CD14-positive monocyte (primary cell): ENCODE results near the gene TMEM86A. TPM values are rescaled to one million over a fixed set of nuclear protein-coding genes. Genes with fewer than 3 reads are reported as not detected.
A peak's percentile ranks its signal among the peaks of the same experiment; 100 is the strongest.

Experiments
- DNase-seq, 3 donors: peaks; one replicate each; pipeline ENCODE4 v3.0.0-alpha.2; 2011 to 2022
- H2AFZ ChIP-seq: 2 replicates; pipeline ENCODE4 v1.6.0; 2012; ENCODE audit warnings: mild to moderate bottlenecking, low read depth, low read length, inconsistent platforms; ENCODE audit not compliant: insufficient read depth, poor library complexity, severe bottlenecking
- H3K27ac ChIP-seq, 2 donors: 1 replicate in 1 of 2; 2 replicates in 1 of 2; pipeline ENCODE4 v1.5.1; 2012 to 2013; ENCODE audit warnings: low read length in 2 of 2, control low read depth in 1 of 2, inconsistent platforms in 1 of 2, low read depth in 1 of 2, mild to moderate bottlenecking in 1 of 2
- H3K27me3 ChIP-seq, 2 donors: one replicate each; pipeline versions ENCODE4 v1.6.0 to v1.6.1; 2011 to 2013; ENCODE audit warnings: low read length in 2 of 2; ENCODE audit not compliant: control insufficient read depth in 2 of 2, insufficient read depth in 2 of 2
- H3K36me3 ChIP-seq, 2 donors: replicated peaks in 1 of 2; 1 replicate in 1 of 2; 2 replicates in 1 of 2; pipeline versions ENCODE4 v1.5.1 to v1.6.1; 2012 to 2013; ENCODE audit warnings: low read length in 2 of 2, control low read depth in 1 of 2, inconsistent platforms in 1 of 2, mild to moderate bottlenecking in 1 of 2; ENCODE audit not compliant: insufficient read depth in 2 of 2, control insufficient read depth in 1 of 2
- H3K4me1 ChIP-seq, 2 donors: 1 replicate in 1 of 2; 2 replicates in 1 of 2; pipeline versions ENCODE4 v1.5.1 to v1.6.1; 2012 to 2013; ENCODE audit warnings: low read length in 2 of 2, control low read depth in 1 of 2, inconsistent platforms in 1 of 2, mild to moderate bottlenecking in 1 of 2, moderate library complexity in 1 of 2; ENCODE audit not compliant: insufficient read depth in 2 of 2, control insufficient read depth in 1 of 2
- H3K4me2 ChIP-seq: replicated peaks from 2 replicates; pipeline ENCODE3; 2012; ENCODE audit warnings: low read length, moderate library complexity, mild to moderate bottlenecking; ENCODE audit not compliant: poor library complexity, severe bottlenecking; ENCODE audit errors: extremely low read depth
- H3K4me3 ChIP-seq, 3 experiments: fragments of 200-600 bp in 1 of 3; sonication (generic) in 1 of 3; replicated peaks in 1 of 3; 1 replicate in 2 of 3; 2 replicates in 1 of 3; pipeline ENCODE4 v1.5.1; 2011 to 2013; ENCODE audit warnings: low read length in 3 of 3, mild to moderate bottlenecking in 3 of 3, control low read depth in 2 of 3, low read depth in 2 of 3, inconsistent platforms in 1 of 3, moderate library complexity in 1 of 3
- H3K79me2 ChIP-seq: 2 replicates; pipeline ENCODE4 v1.6.0; 2012; ENCODE audit warnings: mild to moderate bottlenecking, control low read depth, inconsistent platforms, low read length, moderate library complexity; ENCODE audit not compliant: insufficient read depth
- H3K9ac ChIP-seq: 2 replicates; pipeline ENCODE4 v1.6.0; 2017; ENCODE audit warnings: low read length, mild to moderate bottlenecking; ENCODE audit not compliant: insufficient read depth, poor library complexity, severe bottlenecking
- H3K9me3 ChIP-seq, 2 donors: replicated peaks in 1 of 2; 1 replicate in 1 of 2; 2 replicates in 1 of 2; pipeline versions ENCODE4 v1.5.1 to v1.6.1; 2012 to 2013; ENCODE audit warnings: low read length in 2 of 2, control low read depth in 1 of 2; ENCODE audit not compliant: control insufficient read depth in 1 of 2, insufficient read depth in 1 of 2
- H4K20me1 ChIP-seq: 2 replicates; pipeline ENCODE4 v1.6.0; 2012; ENCODE audit warnings: mild to moderate bottlenecking, low read length, control low read depth, moderate library complexity; ENCODE audit not compliant: insufficient read depth
- H3K27ac Mint-ChIP-seq, 7 donors: one replicate each; pipeline ENCODE4 v1.8.0; 2020; ENCODE audit warnings: mild to moderate bottlenecking in 7 of 7, mixed read lengths in 7 of 7, moderate library complexity in 6 of 7, inconsistent platforms in 2 of 7
- H3K27me3 Mint-ChIP-seq, 3 donors: one replicate each; pipeline ENCODE4 v1.8.0; 2021 to 2022; ENCODE audit warnings: low read depth in 3 of 3, mild to moderate bottlenecking in 3 of 3, mixed read lengths in 3 of 3, moderate library complexity in 3 of 3, inconsistent platforms in 1 of 3
- H3K36me3 Mint-ChIP-seq, 2 donors: one replicate each; pipeline ENCODE4 v1.8.0; 2020; ENCODE audit warnings: mixed read lengths in 2 of 2, inconsistent platforms in 1 of 2, mild to moderate bottlenecking in 1 of 2
- H3K4me1 Mint-ChIP-seq: one replicate; pipeline ENCODE4 v1.8.0; 2020; ENCODE audit warnings: mild to moderate bottlenecking, mixed read lengths
- H3K4me3 Mint-ChIP-seq, 2 donors: one replicate each; pipeline ENCODE4 v1.8.0; 2020; ENCODE audit warnings: mild to moderate bottlenecking in 2 of 2, mixed read lengths in 2 of 2, moderate library complexity in 1 of 2
- H3K9me3 Mint-ChIP-seq, 7 donors: one replicate each; pipeline ENCODE4 v1.8.0; 2020 to 2022; ENCODE audit warnings: mixed read lengths in 7 of 7, mild to moderate bottlenecking in 6 of 7, moderate library complexity in 6 of 7, inconsistent platforms in 2 of 7
- CTCF ChIP-seq: fragments of 200-600 bp; IDR thresholded peaks from one replicate; pipeline ENCODE4 v1.8.0; 2022; ENCODE audit warnings: antibody characterized with exemption, mild to moderate bottlenecking
- WGBS: methylation state at CpG from one replicate; pipeline ENCODE4 v1.1.5; 2013; ENCODE audit warnings: missing lambda C conversion rate; ENCODE audit not compliant: insufficient coverage; 5-methylcytosine and 5-hydroxymethylcytosine counted together
- intact Hi-C, 2 donors: fragments of 100-400 bp; cut with micrococcal nuclease; formaldehyde crosslinking; loops; one replicate each; pipeline versions ENCODE4 v1.15.0 to v1.15.1; 2023
- polyA plus RNA-seq, 3 donors: library from polyadenylated mRNA; depleted of rRNA in 1 of 3; unstranded in 2 of 3; stranded (reverse) in 1 of 3; fragments of 300-500 nt in 2 of 3; fragments of >200 nt in 1 of 3; fragmentation: Illumina TruSeq in 2 of 3; gene quantifications; 1 replicate in 2 of 3; 2 replicates in 1 of 3; pipeline ENCODE4 v1.2.3, GENCODE V29; 2012 to 2021

TMEM86A gene
- polyA plus RNA-seq, 3 donors, result 1.3 to 4.3 (median 3.5) TPM

- no peaks in the 10 kb centered on the region for H3K36me3 Mint-ChIP-seq
- DNase-seq, result no peak
- no peak overlapping the region for H3K4me3 ChIP-seq
- no peak overlapping the region for H2AFZ ChIP-seq
- no peak overlapping the region for H3K9ac ChIP-seq
- H3K9me3 Mint-ChIP-seq, result no peaks in the 10 kb centered on the region
- H3K79me2 ChIP-seq, result no peaks in the 10 kb centered on the region
- H3K27me3 Mint-ChIP-seq, result peaks cover 5 to 9% (median 8%) of the 10 kb centered on the region in 3 donors
- H3K9me3 ChIP-seq, result no peaks in the 10 kb centered on the region
- no peaks in the 10 kb centered on the region for H3K4me1 Mint-ChIP-seq
- H3K27me3 ChIP-seq, result no peaks in the 10 kb centered on the region
- H3K27ac Mint-ChIP-seq, result peak overlapping the region in 1 of 7 donors; percentile 15
- intact Hi-C loops, result no loop called here
- H3K4me1 ChIP-seq, result no peaks in the 10 kb centered on the region
- no peaks in the 10 kb centered on the region for H3K36me3 ChIP-seq
- no peak overlapping the region for H3K27ac ChIP-seq
- no peak overlapping the region for H3K4me3 Mint-ChIP-seq
- WGBS, result 89% methylated on average over 9 of the region's 10 CpGs
- no peak overlapping the region for H3K4me2 ChIP-seq
- no peaks in the 10 kb centered on the region for H4K20me1 ChIP-seq
- TF ChIP-seq CTCF, result no peak
Measured at GRCh38 chr11:18714443-18714780, 15.8 kb downstream of the TMEM86A start.

GRCh38 chr11:18715476-18715875 lies 16.9 kb downstream of the TMEM86A start:
- no peaks in the 10 kb centered on the region for H3K4me1 ChIP-seq
- H3K9me3 ChIP-seq, result no peaks in the 10 kb centered on the region
- no peak for TF ChIP-seq CTCF
- WGBS, result 87% methylated on average over 6 of the region's 7 CpGs
- Mint-ChIP-seq H3K9me3 (no peaks in the 10 kb centered on the region), H3K27me3 (peaks cover 8 to 11% (median 9%) of the 10 kb centered on the region in 3 donors), H3K36me3 (no peaks in the 10 kb centered on the region), H3K4me1 (no peaks in the 10 kb centered on the region), H3K27ac (no peak overlapping the region), H3K4me3 (no peak overlapping the region)
- H3K27ac ChIP-seq, result no peak overlapping the region
- H3K27me3 ChIP-seq, result no peaks in the 10 kb centered on the region
- no peaks in the 10 kb centered on the region for H3K79me2 ChIP-seq
- H4K20me1 ChIP-seq, result no peaks in the 10 kb centered on the region
- no peaks in the 10 kb centered on the region for H3K36me3 ChIP-seq
- intact Hi-C loops, result no loop called here
- H3K4me3 ChIP-seq, result no peak overlapping the region
- H3K4me2 ChIP-seq, result no peak overlapping the region
- no peak overlapping the region for H3K9ac ChIP-seq
- DNase-seq, result no peak
- no peak overlapping the region for H2AFZ ChIP-seq
